Right forelimb (tissue), 1 donor: ENCODE data around the gene FBXW2.
A peak's percentile ranks its signal among the peaks of the same experiment; 100 is the strongest.
"Not testable (repeated sequence)": the region's sequence is repeated elsewhere in the genome, so short reads cannot be mapped to it uniquely, and the experiment has no call there.

Source experiments
- DNase-seq: peaks from one replicate; pipeline ENCODE4 v3.0.0-alpha.2; 2018

Gene FBXW2, protein sequence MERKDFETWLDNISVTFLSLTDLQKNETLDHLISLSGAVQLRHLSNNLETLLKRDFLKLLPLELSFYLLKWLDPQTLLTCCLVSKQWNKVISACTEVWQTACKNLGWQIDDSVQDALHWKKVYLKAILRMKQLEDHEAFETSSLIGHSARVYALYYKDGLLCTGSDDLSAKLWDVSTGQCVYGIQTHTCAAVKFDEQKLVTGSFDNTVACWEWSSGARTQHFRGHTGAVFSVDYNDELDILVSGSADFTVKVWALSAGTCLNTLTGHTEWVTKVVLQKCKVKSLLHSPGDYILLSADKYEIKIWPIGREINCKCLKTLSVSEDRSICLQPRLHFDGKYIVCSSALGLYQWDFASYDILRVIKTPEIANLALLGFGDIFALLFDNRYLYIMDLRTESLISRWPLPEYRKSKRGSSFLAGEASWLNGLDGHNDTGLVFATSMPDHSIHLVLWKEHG

DNA sequence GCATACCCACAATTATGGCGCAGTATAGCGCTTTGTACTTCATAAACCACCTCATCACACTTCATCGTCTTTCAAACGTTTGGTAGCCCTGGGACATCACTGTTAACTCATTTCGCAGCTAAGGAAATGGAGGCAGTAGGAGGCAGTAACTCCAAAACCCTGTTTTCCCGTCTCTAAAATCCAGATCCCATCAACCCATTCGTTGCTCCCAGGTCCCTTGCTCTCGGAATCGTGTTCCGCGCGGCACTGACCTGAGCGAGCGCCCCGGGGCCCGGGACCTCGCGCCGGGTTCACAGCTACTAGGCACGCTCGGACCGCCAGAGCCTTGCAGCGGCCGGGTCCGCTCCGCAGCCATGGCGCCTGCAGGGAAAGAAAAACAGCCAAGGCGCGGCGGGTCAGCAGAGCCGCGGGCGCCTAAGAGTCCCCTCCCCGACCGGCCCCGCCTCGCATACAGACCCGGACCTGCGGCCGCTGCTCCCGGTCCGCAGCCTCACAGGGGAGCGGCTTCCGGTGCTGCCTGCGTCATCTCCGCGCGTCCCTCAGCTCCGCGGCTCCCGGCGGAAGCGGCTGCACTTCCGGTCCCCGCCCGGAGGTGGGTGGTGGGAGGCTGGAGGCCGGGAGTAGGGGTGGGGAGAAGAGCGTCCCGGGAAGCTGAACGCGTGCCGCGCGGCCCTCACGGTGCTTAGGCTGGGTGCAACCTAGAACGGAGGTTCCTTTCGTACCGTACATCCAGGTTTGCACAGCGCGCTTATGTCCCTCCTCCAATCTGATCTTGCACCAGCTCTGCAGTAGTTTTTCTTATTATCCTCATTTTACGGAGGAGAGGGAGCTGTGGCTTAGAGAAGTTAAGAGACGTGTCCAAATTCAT lies at the start of gene FBXW2:
Gene FBXW2, minus strand, starts transcription at position 519 of the 868 bp plus-strand sequence. CDS start 5,158 bp downstream, outside the sequence.
- DNase-seq: peak; percentile 95

DNA sequence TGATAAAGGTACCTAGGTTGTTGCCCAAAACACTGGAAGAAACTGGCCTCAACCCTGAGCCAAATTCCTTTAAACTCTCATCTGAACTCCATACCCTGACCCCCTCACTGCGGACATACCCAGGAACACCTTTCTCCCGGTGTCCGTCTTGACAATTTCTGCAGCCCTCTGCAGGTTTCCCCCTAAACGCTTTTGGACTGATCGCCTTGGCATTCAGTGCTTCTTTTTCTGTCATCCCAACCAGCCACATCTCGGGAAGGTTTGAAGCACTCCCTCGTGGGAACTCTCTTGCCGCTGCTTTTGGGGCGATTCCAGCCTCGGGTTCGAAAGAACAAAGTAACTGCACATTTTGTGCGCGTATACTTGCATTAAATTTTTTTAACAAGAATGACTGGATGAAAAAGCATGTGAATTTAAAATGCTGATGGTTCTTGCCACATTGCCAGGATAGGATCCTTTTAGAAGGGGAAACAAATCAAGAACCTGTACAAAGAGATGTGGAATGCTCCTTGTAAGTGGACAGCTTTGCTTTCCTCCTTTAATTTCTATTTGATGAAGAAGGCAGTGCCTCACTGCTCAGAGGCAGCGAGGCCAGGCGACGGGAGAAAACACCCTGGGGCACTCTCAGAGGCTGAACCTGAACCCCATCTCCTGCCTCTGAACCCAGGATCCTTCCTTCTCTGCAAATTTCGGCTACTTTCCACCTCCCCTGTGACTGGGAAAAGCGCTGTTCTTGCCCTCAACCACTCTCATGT lies 48.9 kb upstream of the FBXW2 start:
- DNase-seq: no peak

DNA sequence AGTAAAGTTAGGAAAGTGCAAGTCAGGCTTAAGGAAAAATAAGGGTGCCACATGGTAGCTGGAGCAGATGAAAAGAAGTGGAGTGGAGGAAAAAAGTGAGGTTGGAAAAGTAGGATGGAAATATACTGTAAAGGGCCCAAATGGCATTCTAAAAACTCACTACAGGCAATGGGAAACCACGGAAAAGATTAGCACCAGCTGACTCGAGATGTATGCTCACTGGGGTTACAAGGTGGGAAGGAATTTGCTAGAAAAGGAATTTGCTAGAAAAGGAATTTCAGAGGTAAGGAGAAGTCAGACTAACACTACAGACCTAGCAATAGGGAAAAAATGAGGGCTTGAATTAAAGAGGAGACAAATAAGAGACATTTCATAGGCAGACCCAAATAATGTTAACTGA lies 45.9 kb upstream of the FBXW2 start:
- DNase-seq: no peak

DNA sequence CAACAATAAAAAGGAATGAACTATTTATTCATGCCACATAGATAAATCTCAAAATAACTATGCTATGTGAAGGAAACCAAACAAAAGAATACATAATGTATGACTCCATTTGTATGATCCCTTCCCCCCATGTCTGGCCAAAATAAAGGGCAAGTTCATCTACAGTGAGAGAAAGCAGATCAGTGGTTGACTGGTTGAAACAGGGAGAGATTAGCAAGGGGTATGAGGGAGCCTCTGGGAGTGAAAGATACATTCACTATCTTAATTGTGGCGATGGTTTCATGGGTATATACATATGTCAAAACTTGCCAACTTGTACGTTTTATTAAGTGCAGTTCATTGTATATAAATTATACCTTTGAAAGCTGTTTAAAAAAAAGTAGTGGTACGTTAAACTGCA lies 44.7 kb upstream of the FBXW2 start:
- no peak for DNase-seq

DNA sequence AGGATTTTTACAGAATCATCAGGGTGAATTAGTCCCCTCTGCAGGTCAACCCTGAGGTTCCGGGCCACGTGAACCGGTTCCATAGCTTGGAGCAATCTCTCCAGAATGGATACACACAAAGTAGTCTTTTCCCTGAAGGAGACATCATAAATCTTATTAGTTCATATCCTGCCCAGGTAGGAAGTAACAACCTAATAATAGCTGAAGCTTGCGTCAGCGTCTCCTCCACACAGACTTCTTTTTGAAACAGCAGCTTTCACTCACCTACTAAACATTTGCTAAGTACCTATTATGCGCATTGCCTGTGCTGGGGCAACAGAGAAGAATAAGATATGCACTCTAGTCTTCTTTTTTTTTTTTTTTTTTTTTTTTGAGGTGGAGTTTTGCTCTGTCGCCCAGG lies 40.1 kb upstream of the FBXW2 start:
- DNase-seq: no peak

DNA sequence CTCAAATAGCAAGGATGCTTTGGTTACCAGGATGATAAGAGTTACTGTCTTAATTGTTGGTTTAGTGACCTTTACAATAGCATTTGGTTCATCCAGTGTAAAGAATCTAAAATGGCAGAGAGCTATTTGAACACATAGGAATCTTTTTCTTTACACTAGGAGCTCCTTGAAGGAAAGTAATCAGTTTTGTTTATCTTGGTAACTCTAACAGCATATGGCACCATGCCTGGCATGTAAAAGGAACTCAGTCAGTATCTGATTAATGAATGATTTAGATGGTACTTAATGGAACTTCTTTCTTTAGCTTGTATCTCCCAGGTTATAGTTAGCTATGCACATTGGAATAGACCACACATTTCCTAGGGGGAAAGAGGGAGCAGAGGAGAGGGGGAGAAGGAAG lies 39.6 kb upstream of the FBXW2 start:
- DNase-seq: no peak

DNA sequence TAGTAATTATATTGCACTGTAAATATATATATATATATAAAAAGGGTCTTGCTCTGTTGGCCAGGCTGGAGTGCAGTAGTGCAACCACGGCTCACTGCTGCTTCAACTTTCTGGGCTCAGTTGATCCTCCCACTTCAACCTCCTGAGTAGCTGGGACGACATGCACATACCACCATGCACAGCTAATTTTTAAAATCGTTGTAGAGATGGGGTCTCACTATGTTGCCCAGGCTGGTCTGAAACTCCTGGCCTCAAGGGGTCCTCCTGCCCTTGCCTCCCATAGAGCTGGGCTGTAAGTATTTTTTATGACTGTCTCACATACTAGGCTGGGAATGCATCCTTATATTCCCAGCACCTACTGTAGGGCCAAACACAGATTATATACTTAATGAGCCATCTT lies 37.6 kb upstream of the FBXW2 start:
- no peak for DNase-seq

DNA sequence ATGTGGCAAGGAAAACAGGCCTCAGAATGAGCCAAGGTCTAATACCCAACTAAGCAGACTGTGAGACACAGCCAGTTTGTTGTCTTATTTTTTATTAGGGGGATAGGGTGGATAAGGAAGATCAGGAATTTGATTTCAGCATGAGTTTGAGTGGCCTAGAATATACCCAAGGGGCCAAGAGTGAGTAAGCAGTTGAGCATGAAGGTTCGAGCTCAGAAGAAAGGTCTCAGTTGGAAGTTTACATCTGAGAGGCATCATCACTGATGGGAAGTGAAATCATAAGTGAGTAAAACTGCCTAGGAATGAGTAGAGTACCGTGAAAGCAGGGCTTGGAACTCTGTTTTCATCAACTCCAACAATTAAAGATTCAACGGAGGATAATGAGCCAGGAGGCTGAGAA lies 36.9 kb upstream of the FBXW2 start:
- no peak for DNase-seq

DNA sequence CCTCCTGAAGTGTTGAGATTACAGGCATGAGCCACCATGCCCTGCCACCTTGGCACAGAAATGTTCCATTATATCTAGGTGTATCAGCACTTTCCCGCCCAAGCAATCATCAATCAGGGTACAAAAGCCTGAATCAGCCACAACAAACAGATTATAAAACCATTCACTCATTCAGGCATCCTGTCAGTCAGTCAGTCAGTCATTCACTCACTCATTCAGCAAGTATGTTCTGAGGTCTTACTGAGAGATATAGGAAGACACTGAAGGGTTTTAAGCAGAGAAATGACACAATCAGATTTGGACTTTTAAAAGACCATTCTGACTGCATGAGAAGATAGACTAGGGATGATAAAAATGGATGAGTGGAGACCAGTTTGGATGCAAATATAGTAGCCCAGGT lies 36.4 kb upstream of the FBXW2 start:
- no peak for DNase-seq

DNA sequence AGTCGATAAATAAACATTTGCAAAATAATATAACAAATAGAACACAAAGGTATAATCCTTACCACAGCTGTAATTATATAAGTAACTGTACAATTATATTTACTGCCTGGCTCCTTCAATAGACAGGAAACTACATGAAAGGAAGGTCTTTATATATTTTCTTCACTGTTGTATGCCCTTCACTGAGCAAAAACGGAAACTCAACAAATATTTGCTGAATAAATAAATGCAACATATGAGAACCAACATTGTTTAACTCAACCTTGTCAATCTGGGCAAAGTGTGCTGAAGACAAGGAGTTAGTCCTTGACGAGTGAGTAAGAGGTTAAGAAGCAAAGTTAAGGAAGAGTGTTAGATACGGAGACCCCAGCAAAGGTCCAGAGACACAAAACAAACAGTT lies 26.9 kb upstream of the FBXW2 start:
- no peak for DNase-seq

DNA sequence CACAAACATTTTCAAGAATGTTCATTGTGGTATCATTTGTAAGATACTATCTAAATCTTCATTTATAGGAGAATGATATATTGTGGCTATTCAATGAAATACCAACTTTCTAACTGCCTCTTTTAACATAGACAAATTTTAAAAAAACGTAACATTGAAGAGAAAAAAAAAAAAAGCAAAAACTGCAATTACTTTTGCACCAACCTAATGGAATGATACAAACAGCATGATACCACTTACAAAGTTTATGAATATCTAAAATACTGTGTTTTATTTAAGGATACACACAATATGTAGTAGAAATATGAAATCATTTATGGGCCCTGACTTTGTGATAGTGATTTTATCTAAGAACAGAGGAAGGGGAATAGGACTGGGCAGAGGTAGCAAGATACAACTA lies 25.4 kb upstream of the FBXW2 start:
- DNase-seq: no peak

DNA sequence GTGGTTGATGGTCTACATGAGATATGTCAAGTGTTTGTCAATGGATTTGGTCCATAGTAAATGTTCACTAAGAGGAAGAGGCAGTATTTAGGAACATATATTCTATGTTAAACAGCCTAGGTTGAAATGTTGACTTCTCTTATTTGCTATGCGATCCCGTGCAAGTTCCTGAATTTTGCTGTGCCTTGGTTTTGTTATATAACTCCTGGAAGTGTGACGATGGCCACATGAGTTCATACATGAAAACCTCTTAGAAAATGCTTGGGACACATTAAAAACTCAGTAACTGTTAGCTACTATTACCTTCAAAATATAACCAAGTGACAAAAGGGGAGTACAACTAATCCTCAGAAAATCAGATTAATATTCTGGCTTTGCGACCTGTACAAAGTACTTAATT lies 21.9 kb upstream of the FBXW2 start:
- no peak for DNase-seq

DNA sequence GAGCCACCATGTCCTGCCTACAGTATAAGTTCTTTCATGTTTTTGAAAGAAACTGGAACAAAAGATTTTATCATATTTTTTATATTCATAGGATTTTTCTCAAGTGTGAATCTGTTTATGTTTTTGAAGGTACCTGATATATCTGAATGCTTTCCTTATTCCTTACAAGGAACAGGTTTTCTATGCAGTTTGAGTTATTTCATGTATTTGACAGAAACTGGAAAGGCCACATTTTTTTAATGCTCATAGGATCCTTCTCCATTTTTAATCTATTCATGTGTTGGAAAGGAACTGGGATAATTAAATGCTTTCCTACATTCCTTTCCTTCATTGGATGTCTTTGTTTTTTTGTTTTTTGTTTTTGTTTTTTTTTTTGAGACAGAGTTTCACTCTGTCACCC lies 15.7 kb upstream of the FBXW2 start:
- no peak for DNase-seq

DNA sequence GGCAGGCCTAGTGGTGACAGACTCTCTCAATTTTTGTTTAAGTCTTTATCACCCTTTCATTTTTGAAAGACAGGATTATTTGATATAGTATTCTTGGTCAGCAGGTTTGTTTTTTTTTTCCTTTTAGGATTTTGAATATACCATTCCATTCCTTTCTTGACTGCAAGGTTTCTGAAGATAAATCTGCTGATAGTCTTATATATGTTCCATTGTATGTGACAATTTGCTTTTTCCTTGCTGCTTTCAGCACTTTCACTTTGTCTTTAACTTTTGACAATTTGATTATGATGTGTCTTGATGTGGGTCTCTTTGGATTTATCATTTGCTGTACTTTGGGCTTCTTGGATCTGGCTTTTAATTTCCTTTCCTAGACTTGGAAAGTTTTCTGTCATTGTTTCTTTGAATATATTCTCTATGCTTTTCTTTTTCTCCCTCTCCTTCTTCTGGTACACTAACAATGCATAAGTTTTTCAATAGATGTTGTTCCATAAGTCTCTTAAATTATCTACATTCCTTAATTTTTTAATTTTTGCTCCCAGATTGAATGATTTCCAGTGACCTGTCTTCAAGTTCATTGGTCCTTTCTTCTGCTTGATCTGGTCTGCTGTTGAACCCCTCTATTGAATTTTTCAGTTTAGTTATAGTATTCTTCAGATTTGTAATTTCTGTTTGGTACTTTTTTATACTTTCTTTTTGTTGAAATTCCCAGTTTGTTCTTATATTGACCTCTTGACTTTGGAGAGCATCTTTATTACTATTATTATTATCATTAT lies 14.6 kb upstream of the FBXW2 start:
- DNase-seq: no peak

DNA sequence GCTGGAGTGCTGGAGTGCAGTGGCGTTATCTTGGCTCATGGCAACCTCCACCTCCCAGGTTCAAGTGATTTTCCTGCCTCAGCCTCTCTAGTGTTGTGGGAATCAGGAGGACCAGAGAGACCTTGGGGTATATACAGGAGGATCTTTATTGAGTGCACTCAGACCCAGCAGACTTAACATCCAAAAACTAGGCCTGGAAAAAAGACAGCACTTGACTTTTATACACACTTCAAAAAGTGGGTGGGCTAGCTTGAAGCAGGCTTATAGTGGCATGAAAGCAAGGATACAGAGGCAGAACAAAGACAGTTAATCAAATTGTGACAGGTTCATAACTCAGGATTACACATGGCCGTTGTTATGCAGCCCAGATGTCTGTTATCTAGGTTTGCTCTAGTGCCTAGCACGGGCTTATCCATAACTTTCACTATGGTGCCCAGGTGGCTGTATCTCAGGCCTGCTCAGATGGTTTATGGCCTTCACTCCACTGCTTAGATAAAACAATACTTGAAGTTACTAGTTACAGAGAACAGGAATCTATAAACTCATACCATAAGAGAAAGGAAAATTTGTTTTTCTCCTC lies 11.7 kb upstream of the FBXW2 start:
- DNase-seq: not testable (repeated sequence)

DNA sequence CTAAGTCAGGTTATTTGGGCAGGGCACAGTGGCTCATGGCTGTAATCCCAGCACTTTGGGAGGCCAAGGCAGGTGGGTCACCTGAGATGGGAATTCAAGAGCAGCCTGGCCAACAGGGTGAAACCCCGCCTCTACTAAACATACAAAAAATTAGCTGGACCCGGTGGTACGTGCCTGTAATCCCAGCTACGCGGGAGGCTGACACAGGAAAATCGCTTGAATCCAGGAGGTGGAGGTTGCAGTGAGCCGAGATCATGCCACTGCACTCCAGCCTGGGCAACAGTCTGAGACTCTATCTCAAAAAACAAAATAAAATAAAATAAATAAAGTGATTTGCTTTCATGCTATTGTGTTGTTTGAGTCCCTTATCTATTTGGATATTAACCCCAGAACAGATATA lies 8.2 kb upstream of the FBXW2 start:
- DNase-seq: no peak

DNA sequence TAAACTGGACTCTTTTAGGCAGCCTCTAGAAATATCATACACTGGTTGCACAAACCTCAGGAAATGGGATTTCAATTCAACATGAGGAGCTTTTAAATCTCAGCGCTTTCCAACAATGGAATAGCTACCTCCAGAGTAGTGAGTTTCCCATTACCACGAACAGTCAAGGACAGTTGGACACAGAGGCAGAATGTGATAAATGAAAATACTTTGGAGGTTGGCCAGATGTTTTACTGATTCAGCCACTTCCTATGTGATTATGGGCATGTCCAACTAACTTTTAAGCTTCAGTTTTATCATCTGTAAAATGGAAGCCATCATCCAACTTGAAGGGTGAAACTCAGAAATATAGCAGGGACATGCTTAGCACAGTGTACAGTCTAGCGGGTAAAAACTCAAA lies 2.1 kb downstream of the FBXW2 start:
- DNase-seq: no peak

DNA sequence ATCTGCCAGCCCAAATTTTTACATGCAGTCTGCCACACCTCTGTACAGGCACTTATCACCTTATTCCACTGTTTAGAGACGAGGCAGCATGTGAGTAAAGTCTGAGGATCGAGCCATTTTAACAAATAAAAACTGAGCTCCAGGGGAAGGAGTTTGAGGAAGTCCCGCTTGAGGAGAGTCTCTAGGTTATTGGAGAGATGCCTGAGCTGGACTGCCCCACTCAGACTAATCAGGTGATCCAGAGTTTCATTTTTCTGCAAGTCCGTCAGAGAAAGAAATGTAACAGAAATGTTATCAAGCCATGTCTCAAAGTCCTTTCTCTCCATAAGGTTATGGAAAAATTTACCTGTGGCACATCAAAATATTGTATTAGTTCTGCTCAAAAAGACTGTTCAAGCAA lies 5.3 kb downstream of the FBXW2 start:
- DNase-seq: no peak

DNA sequence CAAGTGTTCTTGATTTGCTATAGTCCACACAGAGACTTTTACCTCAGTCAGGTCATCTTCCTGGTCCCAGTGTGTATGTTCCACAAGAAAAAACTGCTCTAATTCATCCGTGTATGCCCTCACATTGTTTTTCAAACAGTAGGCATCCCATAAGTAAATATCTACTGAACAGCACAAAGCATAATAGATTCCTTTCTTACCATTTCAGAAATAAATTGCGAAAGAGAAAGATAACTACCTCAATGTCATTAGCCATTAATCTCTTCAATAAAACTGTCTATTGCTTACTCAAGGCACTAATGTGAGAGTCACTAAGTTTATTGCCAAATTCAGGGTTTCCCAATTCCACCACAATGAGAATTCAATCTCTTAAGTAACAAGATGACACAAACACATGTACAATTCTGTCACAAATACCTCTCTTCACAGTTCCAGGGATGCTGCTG lies 9.6 kb downstream of the FBXW2 start:
- no peak for DNase-seq

DNA sequence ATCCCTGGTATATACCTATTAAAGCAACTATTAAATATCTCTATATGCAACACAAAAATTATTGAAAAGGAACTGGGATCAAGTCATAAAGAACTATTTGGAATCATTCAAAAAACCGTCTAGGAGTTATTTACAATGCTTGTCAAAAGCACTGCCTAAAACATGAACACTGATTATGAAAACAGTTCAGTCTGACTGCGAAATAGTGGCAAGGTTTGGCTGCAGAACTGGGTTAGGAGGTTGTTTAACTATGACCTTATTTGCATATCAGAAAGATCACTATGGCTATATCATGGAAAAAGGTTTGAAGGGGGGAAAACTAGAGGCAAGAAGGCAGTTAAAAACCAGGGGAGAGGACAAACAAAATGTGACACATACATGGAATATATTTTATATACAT lies 12.0 kb downstream of the FBXW2 start:
- DNase-seq: no peak

DNA sequence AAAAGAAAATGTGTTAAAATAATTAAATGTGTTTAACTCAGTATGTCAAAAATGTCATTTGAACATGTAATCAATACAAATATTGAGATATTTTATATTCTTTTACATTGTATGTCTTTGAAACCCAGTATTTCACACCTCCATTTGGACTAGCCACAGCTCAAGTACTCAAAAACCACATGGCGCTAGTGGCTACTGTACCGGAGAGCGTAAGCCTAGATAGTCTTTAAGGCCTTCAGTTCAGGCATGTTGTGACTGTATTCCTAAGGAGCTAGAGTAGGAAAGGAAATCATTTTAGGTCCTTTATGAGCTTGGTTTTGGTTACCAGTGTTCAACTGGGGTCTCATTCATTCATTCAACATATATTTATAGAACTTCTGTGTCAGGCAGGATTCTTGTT lies 12.8 kb downstream of the FBXW2 start:
- DNase-seq: no peak

DNA sequence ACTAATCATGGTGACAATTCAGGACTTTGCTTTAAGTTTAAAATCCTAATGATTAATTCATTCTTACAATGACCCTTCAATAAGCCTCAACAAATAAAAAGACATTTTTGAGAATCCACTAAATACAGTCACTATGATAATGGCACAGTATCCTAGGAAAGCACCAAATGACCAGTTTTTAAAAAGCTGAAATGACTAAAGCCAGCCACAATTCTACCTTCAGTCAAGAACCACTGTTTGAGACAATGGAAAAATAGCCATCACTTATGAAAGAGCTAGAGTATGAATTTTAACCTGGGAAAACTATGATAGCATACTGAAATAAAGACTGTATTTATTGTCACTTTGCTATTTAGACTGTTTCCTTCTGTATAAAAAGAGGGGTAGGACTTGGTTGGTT lies 14.0 kb downstream of the FBXW2 start:
- DNase-seq: no peak
